Measurements from ENCODE around the gene LDB2. TPM values are rescaled to one million over a fixed set of nuclear protein-coding genes. Genes with fewer than 3 reads are reported as not detected.
"Not testable (repeated sequence)": the region's sequence is repeated elsewhere in the genome, so short reads cannot be mapped to it uniquely, and the experiment has no call there.

LDB2 gene
- total and polyA plus RNA-seq, 2 of the 8 experiments (the other 6 are each of a cell fraction or from before 2014, with no cell fraction given), result 57.0 to 140 TPM

- FAIRE-seq, result not testable (repeated sequence)
Measured at GRCh38 chr4:16557316-16557715, 341.1 kb downstream of the LDB2 start.

More at GRCh38 chr4:16557316-16557715, 341.1 kb downstream of the LDB2 start:
- H3K9me3 ChIP-seq (ENCODE audit: insufficient read depth in 2 of 2, low read depth in 1 of 2, low read length in 1 of 2), result peaks cover 10 to 11% of the 10 kb centered on the region in 2 experiments; a peak in 3 of 4 replicates
- H2AK5ac ChIP-seq (ENCODE audit: low read depth, low read length); H2BK15ac ChIP-seq (ENCODE audit: low read length); H3K4ac ChIP-seq (replicated peaks; ENCODE audit: insufficient read length, low read depth, low read length); CTCF ChIA-PET (ENCODE audit: partially characterized antibody); H3K4me2 ChIP-seq (ENCODE audit: insufficient read depth in 1 of 2, low read depth in 2 of 2, low read length in 2 of 2); DNase-seq (ENCODE audit: low read depth in 1 of 2, low spot score in 2 of 2); H3K18ac ChIP-seq (ENCODE audit: extremely low read depth, low read length); H4K20me1 ChIP-seq (replicated peaks in 1 of 2; ENCODE audit: control insufficient read depth in 1 of 2, insufficient read depth in 2 of 2, low read length in 2 of 2); H2BK5ac ChIP-seq (ENCODE audit: low read depth, low read length); H3K56ac ChIP-seq (replicated peaks; ENCODE audit: insufficient read length, low read depth, low read length); H3K14ac ChIP-seq (ENCODE audit: insufficient read length); H3K4me1 ChIP-seq (replicated peaks in 1 of 4; ENCODE audit: control insufficient read depth in 3 of 4, insufficient read depth in 4 of 4, low read length in 3 of 4); H3K36me3 ChIP-seq (ENCODE audit: control insufficient read depth in 2 of 4, insufficient read depth in 4 of 4, low read length in 3 of 4); H3K23ac ChIP-seq (ENCODE audit: insufficient read length); H3K23me2 ChIP-seq (ENCODE audit: low read depth, low read length); H3K27me3 ChIP-seq (replicated peaks in 1 of 4; ENCODE audit: control insufficient read depth in 3 of 4, extremely low read depth in 1 of 4, insufficient read depth in 3 of 4, low read length in 3 of 4); H2BK20ac ChIP-seq (ENCODE audit: low read length); H2BK12ac ChIP-seq (ENCODE audit: low read depth, low read length); H2AFZ ChIP-seq (ENCODE audit: low read length); H3K4me3 ChIP-seq (ENCODE audit: extremely low read depth in 1 of 4, insufficient read depth in 2 of 4, low read depth in 3 of 4, low read length in 4 of 4); H4K5ac ChIP-seq (ENCODE audit: insufficient read length, low read depth, low read length); H2BK120ac ChIP-seq (replicated peaks; ENCODE audit: low read depth, low read length); H3K27ac ChIP-seq (ENCODE audit: low read depth, low read length); H4K91ac ChIP-seq (replicated peaks; ENCODE audit: insufficient read length, low read length); H3K79me2 ChIP-seq (ENCODE audit: control insufficient read depth in 1 of 2, insufficient read depth in 2 of 2, low read length in 2 of 2); H3K79me1 ChIP-seq (ENCODE audit: low read depth, low read length); POLR2A ChIA-PET (ENCODE audit: partially characterized antibody); H3K9ac ChIP-seq (replicated peaks in 1 of 4; ENCODE audit: extremely low read depth in 1 of 4, low read depth in 3 of 4, low read length in 3 of 4); H4K8ac ChIP-seq (ENCODE audit: extremely low read depth, insufficient read depth, low read length): not testable (repeated sequence)
- 88% methylated on average over 14 of the region's 14 CpGs; no CpG with 5 or more reads in 1 of the 2 experiments for whole genome bisulfite sequencing, 2 experiments (ENCODE audit: extremely low coverage in 1 of 2, insufficient coverage in 1 of 2, insufficient read length in 1 of 2, insufficient replicate concordance in 2 of 2, low coverage in 1 of 2, low lambda C conversion rate in 2 of 2, missing lambda C conversion rate in 1 of 2)

All from H1 (cell line).